ENCODE results near the gene DEFB125.

Gene DEFB125

DNA sequence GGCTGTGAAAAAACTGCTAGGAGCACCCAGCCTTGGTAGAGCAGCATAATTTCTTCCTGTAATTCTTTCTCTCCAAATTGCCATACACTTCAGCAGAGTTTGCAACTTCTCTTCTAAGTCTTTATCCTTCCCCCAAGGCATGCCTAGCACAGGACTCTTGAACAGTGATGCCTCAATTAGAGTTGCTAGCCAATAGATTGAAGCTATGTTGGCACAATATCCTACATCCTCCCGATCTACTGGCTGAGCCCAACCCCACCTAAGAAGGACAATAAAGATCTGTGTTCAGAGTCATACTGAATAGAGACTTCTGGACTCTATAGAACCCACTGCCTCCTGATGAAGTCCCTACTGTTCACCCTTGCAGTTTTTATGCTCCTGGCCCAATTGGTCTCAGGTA lies 54.8 kb downstream of the DEFB125 start, which contains the start of gene DEFB126:
Gene DEFB126 (plus strand): TSS at position 301 of the 400 bp plus-strand sequence. CDS start 39 bp downstream, at position 340.
- intact Hi-C loops (cut with DNase I) = no loop called here
- DNase-seq = no peak

DNA sequence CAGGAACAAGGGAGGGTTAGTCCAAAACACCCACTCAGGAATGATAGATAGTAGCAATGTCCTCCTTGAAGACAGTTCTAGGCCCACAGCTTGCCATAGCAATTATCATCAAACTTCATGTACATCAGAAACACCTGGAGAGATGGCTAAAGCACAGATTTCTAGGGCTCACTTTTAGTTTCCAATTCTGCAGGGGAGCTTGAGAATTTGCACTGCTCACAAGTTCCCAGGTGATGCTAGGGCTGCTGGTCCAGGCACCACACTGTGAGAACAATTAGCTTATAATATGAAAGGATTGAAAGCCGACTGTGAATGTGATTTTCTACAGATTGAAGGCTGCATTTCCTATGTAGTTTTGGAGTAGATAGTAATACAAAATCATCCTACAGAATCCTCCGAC lies 58.4 kb downstream of the DEFB125 start:
- intact Hi-C loops (cut with DNase I) = no loop called here
- DNase-seq = no peak

Data from posterior cingulate gyrus (tissue), 11 donors.